ENCODE data around the gene POT1. TPM values are rescaled to one million over a fixed set of nuclear protein-coding genes. Genes with fewer than 3 reads are reported as not detected.
A peak's percentile ranks its signal among the peaks of the same experiment; 100 is the strongest.

Gene POT1
- total RNA-seq, 4 donors from 2014 or later, result 5.1 to 20.3 (median 10.4) TPM

- Histone ChIP-seq H3K36me3 (no peaks in the 10 kb centered on the region), H3K27ac (no peak overlapping the region), H3K27me3 (no peaks in the 10 kb centered on the region), H3K4me1 (no peaks in the 10 kb centered on the region), H3K4me3 (no peak overlapping the region), H3K9me3 (no peaks in the 10 kb centered on the region)
- in situ Hi-C loops (cut with MboI; ENCODE audit: low sequenced_read_pairs in 4 of 4) (no loop called here), intact Hi-C loops (cut with DNase I; ENCODE audit: low total_unique reads) (no loop called here)
- DNase-seq (no peak), ATAC-seq (no peak)
- TF ChIP-seq POLR2A (IDR thresholded peaks at IDR 0.05) (no peak), CTCF (IDR thresholded peaks at IDR 0.05 in 4 of 5, conservative IDR thresholded peaks at IDR 0.05 in 1 of 5) (no peak)
Observed at GRCh38 chr7:124879103-124879502, 50.5 kb downstream of the POT1 start.

GRCh38 chr7:124874644-124875163 lies 54.9 kb downstream of the POT1 start:
- H3K4me1 ChIP-seq, result no peaks in the 10 kb centered on the region
- no peak for DNase-seq
- ATAC-seq, result no peak
- in situ Hi-C loops (cut with MboI; ENCODE audit: low sequenced_read_pairs in 4 of 4), result no loop called here
- H3K27me3 ChIP-seq, result no peaks in the 10 kb centered on the region
- H3K36me3 ChIP-seq, result no peaks in the 10 kb centered on the region
- TF ChIP-seq POLR2A (IDR thresholded peaks at IDR 0.05) (no peak), CTCF (IDR thresholded peaks at IDR 0.05 in 4 of 5, conservative IDR thresholded peaks at IDR 0.05 in 1 of 5) (no peak)
- intact Hi-C loops (cut with DNase I; ENCODE audit: low total_unique reads), result no loop called here
- no peak overlapping the region for H3K27ac ChIP-seq
- H3K9me3 ChIP-seq, result no peaks in the 10 kb centered on the region
- H3K4me3 ChIP-seq, result no peak overlapping the region

GRCh38 chr7:124857672-124858235 lies 71.9 kb downstream of the POT1 start:
- Histone ChIP-seq H3K4me1 (no peaks in the 10 kb centered on the region), H3K9me3 (no peaks in the 10 kb centered on the region), H3K27me3 (no peaks in the 10 kb centered on the region), H3K4me3 (no peak overlapping the region), H3K27ac (no peak overlapping the region), H3K36me3 (no peaks in the 10 kb centered on the region)
- no peak for DNase-seq
- intact Hi-C loops (cut with DNase I; ENCODE audit: low total_unique reads), result no loop called here
- no peak for TF ChIP-seq POLR2A (IDR thresholded peaks at IDR 0.05)
- TF ChIP-seq CTCF (IDR thresholded peaks at IDR 0.05 in 4 of 5, conservative IDR thresholded peaks at IDR 0.05 in 1 of 5), result no peak
- ATAC-seq, result no peak
- in situ Hi-C loops (cut with MboI; ENCODE audit: low sequenced_read_pairs in 4 of 4), result no loop called here

- H3K36me3 ChIP-seq, result peaks cover 0 to under 1% of the 10 kb centered on the region in 2 donors
- in situ Hi-C loops (cut with MboI; ENCODE audit: low sequenced_read_pairs in 4 of 4), result no loop called here
- H3K4me3 ChIP-seq, result no peak overlapping the region
- H3K4me1 ChIP-seq, result no peaks in the 10 kb centered on the region
- no peaks in the 10 kb centered on the region for H3K27me3 ChIP-seq
- H3K9me3 ChIP-seq, result no peaks in the 10 kb centered on the region
- H3K27ac ChIP-seq, result no peak overlapping the region
- ATAC-seq (no peak), DNase-seq (no peak)
- TF ChIP-seq POLR2A (IDR thresholded peaks at IDR 0.05) (no peak), CTCF (IDR thresholded peaks at IDR 0.05 in 4 of 5, conservative IDR thresholded peaks at IDR 0.05 in 1 of 5) (peak in 2 of 5 experiments; percentile 35 to 56)
- intact Hi-C loops (cut with DNase I; ENCODE audit: low total_unique reads), result no loop called here
Observed at GRCh38 chr7:124856299-124856888, 73.2 kb downstream of the POT1 start.

Data from gastrocnemius medialis (tissue), 4 donors.